ENCODE results near the gene NEDD4L. TPM values are rescaled to one million over a fixed set of nuclear protein-coding genes. Genes with fewer than 3 reads are reported as not detected.

NEDD4L gene
- total and polyA plus RNA-seq, 8 donors = 88.0 to 159 (median 95.2) TPM

DNA sequence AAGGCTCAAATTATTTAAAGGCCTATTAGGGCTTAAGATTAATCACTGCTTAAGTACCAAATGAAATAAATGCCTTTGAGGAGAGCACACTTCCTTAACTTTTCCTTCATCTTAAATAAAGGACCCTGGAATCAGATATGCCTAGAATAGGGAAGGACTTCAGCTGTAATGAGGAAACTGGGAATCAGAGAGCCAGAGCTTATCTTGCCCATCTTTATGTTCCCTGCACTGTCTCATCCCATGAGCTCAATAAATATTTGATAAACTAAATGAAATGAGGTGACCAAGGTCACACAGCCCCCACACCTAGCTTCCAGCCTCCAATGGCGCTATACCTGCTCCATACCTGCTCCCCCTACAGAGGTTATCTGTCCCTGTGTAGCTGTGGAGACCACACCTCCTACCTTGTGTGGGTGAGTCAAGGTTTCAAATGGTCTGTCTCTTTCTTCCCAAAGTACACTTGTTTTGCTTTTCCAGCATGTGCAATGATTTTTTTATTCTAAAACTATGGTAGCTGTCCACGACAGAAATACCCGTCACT lies 23.4 kb upstream of the NEDD4L start:
- Histone ChIP-seq H3K4me3 (no peak overlapping the region), H3K27me3 (no peaks in the 10 kb centered on the region), H3K4me1 (no peaks in the 10 kb centered on the region), H3K27ac (no peak overlapping the region), H3K9me3 (no peaks in the 10 kb centered on the region), H3K36me3 (no peaks in the 10 kb centered on the region)
- ATAC-seq (no peak), DNase-seq (no peak)
- TF ChIP-seq, protein P1, sequence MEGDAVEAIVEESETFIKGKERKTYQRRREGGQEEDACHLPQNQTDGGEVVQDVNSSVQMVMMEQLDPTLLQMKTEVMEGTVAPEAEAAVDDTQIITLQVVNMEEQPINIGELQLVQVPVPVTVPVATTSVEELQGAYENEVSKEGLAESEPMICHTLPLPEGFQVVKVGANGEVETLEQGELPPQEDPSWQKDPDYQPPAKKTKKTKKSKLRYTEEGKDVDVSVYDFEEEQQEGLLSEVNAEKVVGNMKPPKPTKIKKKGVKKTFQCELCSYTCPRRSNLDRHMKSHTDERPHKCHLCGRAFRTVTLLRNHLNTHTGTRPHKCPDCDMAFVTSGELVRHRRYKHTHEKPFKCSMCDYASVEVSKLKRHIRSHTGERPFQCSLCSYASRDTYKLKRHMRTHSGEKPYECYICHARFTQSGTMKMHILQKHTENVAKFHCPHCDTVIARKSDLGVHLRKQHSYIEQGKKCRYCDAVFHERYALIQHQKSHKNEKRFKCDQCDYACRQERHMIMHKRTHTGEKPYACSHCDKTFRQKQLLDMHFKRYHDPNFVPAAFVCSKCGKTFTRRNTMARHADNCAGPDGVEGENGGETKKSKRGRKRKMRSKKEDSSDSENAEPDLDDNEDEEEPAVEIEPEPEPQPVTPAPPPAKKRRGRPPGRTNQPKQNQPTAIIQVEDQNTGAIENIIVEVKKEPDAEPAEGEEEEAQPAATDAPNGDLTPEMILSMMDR (IDR thresholded peaks at IDR 0.05) = no peak
- intact Hi-C loops (cut with DNase I) = no loop called here

DNA sequence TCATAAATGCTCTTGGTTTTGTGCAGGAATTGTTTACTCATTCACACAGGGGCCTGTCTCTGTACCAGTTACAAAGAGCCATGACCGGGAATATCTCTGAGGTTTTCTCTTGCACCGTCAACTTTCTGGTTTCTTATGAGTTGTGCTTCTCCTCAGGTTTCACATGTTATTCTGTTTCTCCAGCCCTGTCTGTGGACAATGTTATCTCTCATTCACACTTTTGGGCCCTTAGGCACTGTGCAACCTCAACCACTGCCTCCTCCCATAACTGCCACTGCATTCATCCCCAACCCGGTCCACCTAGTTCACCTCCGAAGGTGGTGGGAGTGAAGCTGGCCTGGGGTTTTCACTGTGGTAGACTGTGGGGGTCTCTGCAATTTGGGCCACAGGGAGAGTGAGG lies 22.5 kb upstream of the NEDD4L start:
- Histone ChIP-seq H3K27ac (no peak overlapping the region), H3K4me1 (no peaks in the 10 kb centered on the region), H3K27me3 (no peaks in the 10 kb centered on the region), H3K36me3 (no peaks in the 10 kb centered on the region), H3K4me3 (no peak overlapping the region), H3K9me3 (no peaks in the 10 kb centered on the region)
- ATAC-seq = no peak
- no peak for DNase-seq
- TF ChIP-seq, protein P1 (IDR thresholded peaks at IDR 0.05) = no peak
- intact Hi-C loops (cut with DNase I) = no loop called here

DNA sequence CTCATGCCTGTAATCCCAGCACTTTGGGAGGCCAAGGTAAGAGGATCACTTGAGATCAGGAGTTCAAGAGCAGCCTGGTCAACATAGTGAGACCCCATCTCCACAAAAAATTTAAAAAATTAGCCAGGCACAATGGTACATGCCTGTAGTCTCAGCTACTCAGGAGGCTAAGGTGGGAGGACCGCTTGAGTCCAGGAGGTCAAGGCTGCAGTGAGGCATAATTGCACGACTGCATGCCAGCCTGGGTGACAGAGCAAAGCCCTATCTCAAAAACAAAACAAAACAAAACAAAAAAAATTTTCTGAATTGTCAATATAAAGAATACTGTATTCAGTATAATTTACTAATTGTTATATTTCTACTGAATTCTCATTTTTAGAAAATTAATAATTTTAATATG lies 20.9 kb upstream of the NEDD4L start:
- Histone ChIP-seq H3K27me3 (no peaks in the 10 kb centered on the region), H3K4me1 (no peaks in the 10 kb centered on the region), H3K4me3 (no peak overlapping the region), H3K27ac (no peak overlapping the region), H3K9me3 (no peaks in the 10 kb centered on the region), H3K36me3 (no peaks in the 10 kb centered on the region)
- ATAC-seq = no peak
- DNase-seq = no peak
- intact Hi-C loops (cut with DNase I) = no loop called here
- TF ChIP-seq, protein P1 (IDR thresholded peaks at IDR 0.05) = no peak

DNA sequence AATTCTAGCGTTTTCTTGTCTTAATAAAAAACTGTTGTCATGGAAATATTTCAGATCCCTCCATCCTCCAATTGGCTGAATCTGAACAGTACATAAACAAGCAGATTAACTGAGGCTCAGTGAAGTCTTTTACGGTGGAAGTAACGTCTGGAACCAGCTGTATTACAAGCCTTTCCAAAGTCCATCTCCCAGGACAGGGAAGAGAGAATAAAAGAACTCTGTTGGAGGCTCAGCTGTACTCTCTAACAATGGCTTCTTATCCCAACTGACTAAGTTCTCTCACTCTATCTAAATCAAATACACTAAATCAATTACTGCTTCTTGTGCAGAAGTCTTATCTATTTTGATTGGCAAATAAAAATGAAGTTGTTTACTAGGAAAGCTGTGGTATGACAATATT lies 19.9 kb upstream of the NEDD4L start:
- H3K4me1 ChIP-seq = no peaks in the 10 kb centered on the region
- H3K9me3 ChIP-seq = no peaks in the 10 kb centered on the region
- no peak overlapping the region for H3K4me3 ChIP-seq
- intact Hi-C loops (cut with DNase I) = no loop called here
- TF ChIP-seq, protein P1 (IDR thresholded peaks at IDR 0.05) = no peak
- H3K27ac ChIP-seq = no peak overlapping the region
- H3K36me3 ChIP-seq = no peaks in the 10 kb centered on the region
- H3K27me3 ChIP-seq = no peaks in the 10 kb centered on the region
- DNase-seq (no peak), ATAC-seq (no peak)

DNA sequence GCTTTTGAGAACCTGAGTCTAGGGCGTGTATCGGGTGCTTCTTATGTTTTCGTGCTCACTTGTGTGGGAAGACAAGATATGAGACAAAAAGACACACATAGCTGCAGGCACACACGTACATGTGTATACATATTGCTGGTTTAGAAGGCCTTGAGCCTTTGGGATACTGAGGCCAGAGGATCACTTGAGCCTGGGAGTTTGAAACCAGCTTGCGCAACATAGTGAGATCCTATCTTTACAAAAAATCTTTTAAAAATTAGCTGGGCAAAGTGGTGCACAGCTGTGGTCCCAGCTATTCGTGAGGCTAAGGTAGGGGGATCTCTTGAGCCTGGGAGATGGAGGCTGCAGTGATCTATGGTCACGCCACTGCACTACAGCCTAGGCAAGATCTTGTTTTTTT lies 18.8 kb upstream of the NEDD4L start:
- no peak for DNase-seq
- intact Hi-C loops (cut with DNase I) = no loop called here

More for the DNA sequence above, 18.8 kb upstream of the NEDD4L start:
- Histone ChIP-seq H3K4me1 (no peaks in the 10 kb centered on the region), H3K27me3 (no peaks in the 10 kb centered on the region), H3K27ac (no peak overlapping the region), H3K4me3 (no peak overlapping the region), H3K9me3 (no peaks in the 10 kb centered on the region), H3K36me3 (no peaks in the 10 kb centered on the region)
- no peak for ATAC-seq
- TF ChIP-seq, protein P1 (IDR thresholded peaks at IDR 0.05) = no peak

Measured in left lung (tissue), 10 donors.